ENCODE results near the gene TAB2.

GRCh38 chr6:149384464-149384863 is 67.0 kb downstream of the TAB2 start:
- TF ChIP-seq CTCF (IDR thresholded peaks at IDR 0.05; ENCODE audit: insufficient read depth, low read depth, low read length), result no peak
- TF ChIP-seq EZH2 (IDR thresholded peaks at IDR 0.05; ENCODE audit: insufficient read depth, low read length), result no peak
